GM13976 (cell line): ENCODE measurements around the gene ZC3H11A.
"Not testable (repeated sequence)": the region's sequence is repeated elsewhere in the genome, so short reads cannot be mapped to it uniquely, and the experiment has no call there.

ENCODE experiments used
- DNase-seq: peaks from one replicate; pipeline ENCODE4 v3.0.0; 2012; ENCODE audit warnings: low spot score
- in situ Hi-C: fragments of 300-500 bp; cut with MboI; formaldehyde crosslinking; loops from one replicate; pipeline ENCODE4 v1.12.0; 2022; ENCODE audit warnings: low sequenced_read_pairs, mixed read lengths, inconsistent platforms; ENCODE audit not compliant: unreplicated experiment
- TF ChIP-seq, protein P1 (sequence below): IDR thresholded peaks from 2 replicates; pipeline ENCODE4 v1.5.1; 2012; ENCODE audit warnings: borderline replicate concordance, mild to moderate bottlenecking; ENCODE audit not compliant: insufficient read depth; ENCODE audit errors: extremely low read depth, missing control alignments, control extremely low read depth

ZC3H11A gene

DNA sequence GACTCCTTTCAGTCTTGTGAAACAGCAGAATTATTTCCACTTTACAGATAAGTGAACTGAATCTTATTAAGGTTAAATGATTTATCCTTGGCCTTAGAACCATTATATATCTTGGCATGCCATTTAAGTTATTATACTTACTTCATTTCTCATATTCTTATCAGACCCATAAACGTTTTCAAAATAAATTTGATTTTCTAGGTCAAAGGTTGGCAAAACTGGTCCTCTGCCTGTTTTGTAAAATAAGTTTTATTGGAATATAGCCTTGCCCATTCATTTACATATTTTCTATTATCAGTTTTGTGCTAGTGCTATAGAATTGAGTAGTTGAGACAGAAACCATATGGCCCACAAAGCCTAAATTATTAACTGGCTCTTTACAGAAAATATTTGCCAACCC, 33.1 kb downstream of the ZC3H11A start:
- no peak for DNase-seq
- in situ Hi-C loops: no loop called here
- TF ChIP-seq, protein P1, sequence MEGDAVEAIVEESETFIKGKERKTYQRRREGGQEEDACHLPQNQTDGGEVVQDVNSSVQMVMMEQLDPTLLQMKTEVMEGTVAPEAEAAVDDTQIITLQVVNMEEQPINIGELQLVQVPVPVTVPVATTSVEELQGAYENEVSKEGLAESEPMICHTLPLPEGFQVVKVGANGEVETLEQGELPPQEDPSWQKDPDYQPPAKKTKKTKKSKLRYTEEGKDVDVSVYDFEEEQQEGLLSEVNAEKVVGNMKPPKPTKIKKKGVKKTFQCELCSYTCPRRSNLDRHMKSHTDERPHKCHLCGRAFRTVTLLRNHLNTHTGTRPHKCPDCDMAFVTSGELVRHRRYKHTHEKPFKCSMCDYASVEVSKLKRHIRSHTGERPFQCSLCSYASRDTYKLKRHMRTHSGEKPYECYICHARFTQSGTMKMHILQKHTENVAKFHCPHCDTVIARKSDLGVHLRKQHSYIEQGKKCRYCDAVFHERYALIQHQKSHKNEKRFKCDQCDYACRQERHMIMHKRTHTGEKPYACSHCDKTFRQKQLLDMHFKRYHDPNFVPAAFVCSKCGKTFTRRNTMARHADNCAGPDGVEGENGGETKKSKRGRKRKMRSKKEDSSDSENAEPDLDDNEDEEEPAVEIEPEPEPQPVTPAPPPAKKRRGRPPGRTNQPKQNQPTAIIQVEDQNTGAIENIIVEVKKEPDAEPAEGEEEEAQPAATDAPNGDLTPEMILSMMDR: no peak

DNA sequence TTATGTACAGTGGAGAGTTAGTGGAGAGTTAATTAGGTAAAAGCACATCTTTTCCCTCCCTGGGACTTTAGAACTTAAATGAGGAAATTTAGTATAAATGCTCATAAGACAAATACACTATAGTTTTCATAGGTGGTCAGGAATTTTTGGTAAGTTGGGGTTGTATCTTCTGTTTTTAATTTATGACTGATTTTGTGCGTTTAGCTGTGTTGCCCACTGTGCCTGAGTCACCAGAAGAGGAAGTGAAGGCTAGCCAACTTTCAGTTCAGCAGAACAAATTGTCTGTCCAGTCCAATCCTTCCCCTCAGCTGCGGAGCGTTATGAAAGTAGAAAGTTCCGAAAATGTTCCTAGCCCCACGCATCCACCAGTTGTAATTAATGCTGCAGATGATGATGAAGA, 33.8 kb downstream of the ZC3H11A start:
- DNase-seq, in situ Hi-C loops: not testable (repeated sequence)

DNA sequence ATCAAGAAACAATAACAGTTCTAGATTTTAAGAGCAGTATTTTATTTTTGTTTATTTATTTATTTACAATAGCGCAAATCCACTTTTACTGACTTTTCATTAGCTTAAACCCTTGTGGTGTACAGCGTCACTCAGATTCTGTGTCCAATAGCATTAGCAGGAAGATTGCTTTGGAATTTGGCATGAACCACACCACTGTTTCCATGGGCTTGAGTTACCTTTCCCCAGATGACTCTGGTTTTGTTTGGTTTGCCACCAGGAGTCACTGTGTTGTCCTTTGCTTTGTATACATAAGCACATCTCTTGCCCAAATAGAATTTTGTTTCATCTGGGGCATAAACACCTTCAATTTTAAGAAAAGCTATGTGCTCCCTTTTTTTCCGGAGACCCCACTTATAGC, 40.1 kb downstream of the ZC3H11A start:
- TF ChIP-seq, protein P1: no peak
- in situ Hi-C loops: no loop called here
- DNase-seq: no peak

DNA sequence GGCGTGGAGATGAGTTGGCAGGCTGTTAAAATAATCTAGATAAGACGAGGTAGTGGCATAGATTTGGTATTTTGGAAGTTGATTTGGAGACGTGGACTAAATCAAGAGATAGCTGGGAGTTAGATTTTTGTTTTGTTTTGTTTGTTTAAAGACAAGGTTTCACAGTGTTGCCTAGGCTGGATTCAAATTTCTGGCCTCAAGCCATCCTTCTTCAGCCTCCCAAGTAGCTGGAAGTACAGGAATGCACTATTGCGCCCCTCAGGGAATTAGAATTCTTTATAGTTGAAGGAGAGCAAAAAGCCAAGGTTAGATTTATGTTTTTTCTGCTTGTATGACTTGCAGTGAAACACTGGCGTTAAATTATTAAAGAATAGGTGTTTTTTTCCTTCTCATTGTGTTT, 43.7 kb downstream of the ZC3H11A start:
- DNase-seq: no peak
- TF ChIP-seq, protein P1: no peak
- in situ Hi-C loops: no loop called here

DNA sequence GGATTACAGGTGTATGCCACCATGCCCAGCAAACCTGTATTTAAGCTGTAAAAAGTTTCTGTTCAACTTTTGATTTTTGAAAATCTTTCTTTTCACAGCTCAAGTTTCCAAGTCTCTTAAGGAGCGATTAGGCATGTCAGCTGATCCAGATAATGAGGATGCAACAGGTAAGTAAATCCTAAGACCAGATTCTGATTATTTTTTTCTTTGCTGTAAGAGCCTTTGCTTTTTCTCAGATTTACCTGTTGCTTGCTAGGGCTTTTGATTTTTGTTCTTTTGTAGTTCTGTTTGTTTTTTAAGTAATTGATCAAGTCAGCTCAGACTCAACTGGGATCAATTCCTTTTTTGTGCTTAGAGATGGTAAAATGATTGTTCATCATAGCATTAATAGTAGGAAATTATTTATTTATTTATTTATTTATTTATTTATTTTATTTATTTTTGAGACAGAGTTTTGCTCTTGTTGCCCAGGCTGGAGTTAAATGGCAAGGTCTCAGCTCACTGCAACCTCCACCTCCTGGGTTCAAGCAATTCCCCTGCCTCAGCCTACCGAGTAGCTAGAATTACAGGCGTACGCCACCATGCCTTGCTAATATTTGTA, 44.9 kb downstream of the ZC3H11A start:
- in situ Hi-C loops: no loop called here
- TF ChIP-seq, protein P1: no peak
- no peak for DNase-seq

DNA sequence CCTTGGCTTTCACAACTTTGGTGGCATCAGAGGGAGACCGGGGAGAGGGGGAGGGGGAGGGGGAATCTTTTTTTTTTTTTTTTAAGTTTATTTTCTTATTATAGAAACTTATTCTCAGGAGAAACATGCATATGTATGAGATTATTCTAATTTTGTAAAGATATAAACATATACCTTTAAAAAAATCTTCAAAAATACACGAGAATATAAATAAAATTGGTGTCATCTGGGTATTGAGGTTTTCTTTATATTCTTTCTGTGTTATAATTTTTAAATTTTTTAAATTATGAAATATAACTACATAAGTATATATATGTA, 47.1 kb downstream of the ZC3H11A start:
- TF ChIP-seq, protein P1: no peak
- DNase-seq: no peak
- in situ Hi-C loops: no loop called here

DNA sequence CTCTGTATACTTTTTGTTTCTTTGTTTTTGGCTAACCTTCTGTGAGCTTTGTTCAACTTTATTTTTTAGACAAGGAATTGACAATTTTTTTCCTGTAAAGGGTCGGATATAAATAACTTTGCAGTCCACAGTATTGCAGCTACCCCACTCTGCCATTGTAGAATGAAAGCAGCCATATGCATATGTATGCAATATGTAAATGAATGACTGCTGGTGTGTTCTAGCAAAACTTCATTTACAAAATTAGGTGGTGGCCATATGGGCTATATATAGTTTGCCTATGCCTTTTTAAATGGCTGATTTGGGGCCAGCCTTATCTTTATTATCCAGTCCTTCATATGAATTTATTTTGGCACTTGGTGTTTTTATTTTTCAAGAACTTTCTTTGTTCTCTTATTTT, 48.0 kb downstream of the ZC3H11A start:
- DNase-seq: no peak
- TF ChIP-seq, protein P1: no peak
- in situ Hi-C loops: no loop called here
